ENCODE results near the gene NEGR1. TPM values are rescaled to one million over a fixed set of nuclear protein-coding genes. Genes with fewer than 3 reads are reported as not detected.

The NEGR1 gene
- total RNA-seq, 1 donor from 2014 or later, result 19.2 TPM

- Histone ChIP-seq H3K36me3 (no peaks in the 10 kb centered on the region), H3K4me3 (no peak overlapping the region), H3K27ac (no peak overlapping the region), H3K27me3 (no peaks in the 10 kb centered on the region), H3K4me1 (no peaks in the 10 kb centered on the region), H3K9me3 (no peaks in the 10 kb centered on the region)
- no peak for DNase-seq (ENCODE audit: extremely low spot score in 2 of 2)
- intact Hi-C loops (cut with DNase I), result no loop called here
- TF ChIP-seq POLR2A (IDR thresholded peaks at IDR 0.05) (no peak), POLR2AphosphoS5 (IDR thresholded peaks at IDR 0.05; ENCODE audit: insufficient read depth in 1 of 2, low read depth in 1 of 2) (no peak)
- TF ChIP-seq, protein P1, sequence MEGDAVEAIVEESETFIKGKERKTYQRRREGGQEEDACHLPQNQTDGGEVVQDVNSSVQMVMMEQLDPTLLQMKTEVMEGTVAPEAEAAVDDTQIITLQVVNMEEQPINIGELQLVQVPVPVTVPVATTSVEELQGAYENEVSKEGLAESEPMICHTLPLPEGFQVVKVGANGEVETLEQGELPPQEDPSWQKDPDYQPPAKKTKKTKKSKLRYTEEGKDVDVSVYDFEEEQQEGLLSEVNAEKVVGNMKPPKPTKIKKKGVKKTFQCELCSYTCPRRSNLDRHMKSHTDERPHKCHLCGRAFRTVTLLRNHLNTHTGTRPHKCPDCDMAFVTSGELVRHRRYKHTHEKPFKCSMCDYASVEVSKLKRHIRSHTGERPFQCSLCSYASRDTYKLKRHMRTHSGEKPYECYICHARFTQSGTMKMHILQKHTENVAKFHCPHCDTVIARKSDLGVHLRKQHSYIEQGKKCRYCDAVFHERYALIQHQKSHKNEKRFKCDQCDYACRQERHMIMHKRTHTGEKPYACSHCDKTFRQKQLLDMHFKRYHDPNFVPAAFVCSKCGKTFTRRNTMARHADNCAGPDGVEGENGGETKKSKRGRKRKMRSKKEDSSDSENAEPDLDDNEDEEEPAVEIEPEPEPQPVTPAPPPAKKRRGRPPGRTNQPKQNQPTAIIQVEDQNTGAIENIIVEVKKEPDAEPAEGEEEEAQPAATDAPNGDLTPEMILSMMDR (IDR thresholded peaks at IDR 0.05), result no peak
Measured at GRCh38 chr1:72003092-72003491, 279.2 kb downstream of the NEGR1 start.

DNA sequence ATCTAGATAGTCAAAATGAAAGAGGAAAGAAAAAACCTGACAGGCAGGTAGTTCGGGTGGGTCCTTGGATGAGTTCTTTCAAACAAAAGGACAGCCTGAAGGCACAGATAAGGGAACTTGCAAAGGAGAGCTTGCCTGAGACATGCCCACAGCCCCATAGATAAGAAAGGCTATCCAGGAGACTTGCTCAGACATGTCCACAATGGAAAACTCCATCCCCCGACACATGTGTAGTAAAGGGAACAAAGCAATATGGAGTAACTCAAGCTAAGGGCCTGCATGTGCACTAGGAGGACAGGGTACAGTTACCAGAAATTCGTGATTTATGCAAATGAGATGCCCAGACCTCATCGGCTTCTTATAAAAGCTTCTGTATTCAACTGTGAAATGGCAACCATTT is 281.5 kb downstream of the NEGR1 start:
- no peak overlapping the region for H3K27ac ChIP-seq
- intact Hi-C loops (cut with DNase I), result no loop called here
- H3K27me3 ChIP-seq, result no peaks in the 10 kb centered on the region
- H3K36me3 ChIP-seq, result no peaks in the 10 kb centered on the region
- TF ChIP-seq POLR2AphosphoS5 (IDR thresholded peaks at IDR 0.05; ENCODE audit: insufficient read depth in 1 of 2, low read depth in 1 of 2), result no peak
- TF ChIP-seq, protein P1 (IDR thresholded peaks at IDR 0.05), result no peak
- no peak for TF ChIP-seq POLR2A (IDR thresholded peaks at IDR 0.05)
- no peak overlapping the region for H3K4me3 ChIP-seq
- H3K9me3 ChIP-seq, result no peaks in the 10 kb centered on the region
- H3K4me1 ChIP-seq, result no peaks in the 10 kb centered on the region
- DNase-seq (ENCODE audit: extremely low spot score in 2 of 2), result no peak

GRCh38 chr1:71994646-71995045 is 287.7 kb downstream of the NEGR1 start:
- intact Hi-C loops (cut with DNase I), result no loop called here
- H3K36me3 ChIP-seq, result no peaks in the 10 kb centered on the region
- H3K4me1 ChIP-seq, result no peaks in the 10 kb centered on the region
- no peaks in the 10 kb centered on the region for H3K27me3 ChIP-seq
- H3K27ac ChIP-seq, result no peak overlapping the region
- TF ChIP-seq, protein P1 (IDR thresholded peaks at IDR 0.05), result no peak
- no peak for TF ChIP-seq POLR2A (IDR thresholded peaks at IDR 0.05)
- TF ChIP-seq POLR2AphosphoS5 (IDR thresholded peaks at IDR 0.05; ENCODE audit: insufficient read depth in 1 of 2, low read depth in 1 of 2), result no peak
- H3K9me3 ChIP-seq, result no peaks in the 10 kb centered on the region
- DNase-seq (ENCODE audit: extremely low spot score in 2 of 2), result no peak
- no peak overlapping the region for H3K4me3 ChIP-seq

GRCh38 chr1:71987181-71987580 is 295.2 kb downstream of the NEGR1 start:
- no peak for TF ChIP-seq POLR2AphosphoS5 (IDR thresholded peaks at IDR 0.05; ENCODE audit: insufficient read depth in 1 of 2, low read depth in 1 of 2)
- no peak for TF ChIP-seq POLR2A (IDR thresholded peaks at IDR 0.05)
- TF ChIP-seq, protein P1 (IDR thresholded peaks at IDR 0.05), result no peak
- Histone ChIP-seq H3K4me1 (no peaks in the 10 kb centered on the region), H3K27ac (no peak overlapping the region), H3K27me3 (no peaks in the 10 kb centered on the region), H3K9me3 (no peaks in the 10 kb centered on the region), H3K36me3 (no peaks in the 10 kb centered on the region), H3K4me3 (no peak overlapping the region)
- intact Hi-C loops (cut with DNase I), result no loop called here
- no peak for DNase-seq (ENCODE audit: extremely low spot score in 2 of 2)

DNA sequence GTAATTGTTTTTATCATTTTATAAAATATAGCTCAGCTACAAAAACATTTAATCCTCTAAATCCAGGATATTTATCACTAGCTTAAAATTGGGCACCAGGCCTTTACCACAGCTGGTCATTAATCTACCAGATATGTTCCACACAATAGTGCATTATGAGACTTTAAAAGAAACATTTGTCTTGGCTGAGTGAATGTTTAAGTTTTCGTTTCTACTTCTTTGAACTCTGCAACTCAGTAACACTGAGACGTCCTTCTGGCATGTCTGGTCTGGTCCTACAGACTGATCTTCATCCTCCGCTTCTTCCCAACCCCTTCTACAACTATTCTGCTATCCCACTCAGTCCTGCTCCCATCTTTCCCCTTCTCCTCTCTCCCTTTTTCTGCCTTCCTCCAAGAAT is 296.2 kb downstream of the NEGR1 start:
- intact Hi-C loops (cut with DNase I), result no loop called here
- no peaks in the 10 kb centered on the region for H3K36me3 ChIP-seq
- H3K27ac ChIP-seq, result no peak overlapping the region
- no peak for DNase-seq (ENCODE audit: extremely low spot score in 2 of 2)
- no peaks in the 10 kb centered on the region for H3K9me3 ChIP-seq
- TF ChIP-seq, protein P1 (IDR thresholded peaks at IDR 0.05), result no peak
- TF ChIP-seq POLR2AphosphoS5 (IDR thresholded peaks at IDR 0.05; ENCODE audit: insufficient read depth in 1 of 2, low read depth in 1 of 2), result no peak
- no peak for TF ChIP-seq POLR2A (IDR thresholded peaks at IDR 0.05)
- no peaks in the 10 kb centered on the region for H3K4me1 ChIP-seq
- H3K4me3 ChIP-seq, result no peak overlapping the region
- H3K27me3 ChIP-seq, result no peaks in the 10 kb centered on the region
